Measurements from ENCODE around the gene KCNN4. TPM values are rescaled to one million over a fixed set of nuclear protein-coding genes. Genes with fewer than 3 reads are reported as not detected.
A peak's percentile ranks its signal among the peaks of the same experiment; 100 is the strongest.

KCNN4 gene
- total RNA-seq, 1 experiment from 2014 or later, result 1.7 TPM

GRCh38 chr19:43804432-43804831, 23.7 kb upstream of the KCNN4 start:
- in situ Hi-C loops (cut with HindIII; ENCODE audit: low pct_unique_long_range_greater_than_20kb, low sequenced_read_pairs), result no loop called here
- no peak for DNase-seq (ENCODE audit: low read depth, low spot score)

- DNase-seq (ENCODE audit: low read depth, low spot score), result no peak
- in situ Hi-C loops (cut with HindIII; ENCODE audit: low pct_unique_long_range_greater_than_20kb, low sequenced_read_pairs), result no loop called here
These were observed 21.6 kb upstream of the KCNN4 start, which contains the start of gene LYPD5 for GRCh38 chr19:43802216-43802951. TSS of gene LYPD5 (minus strand) at chr19:43802447. CDS start at chr19:43802380, 67 bp downstream.

GRCh38 chr19:43799502-43800142, 18.8 kb upstream of the KCNN4 start:
- in situ Hi-C loops (cut with HindIII; ENCODE audit: low pct_unique_long_range_greater_than_20kb, low sequenced_read_pairs), result no loop called here
- no peak for DNase-seq (ENCODE audit: low read depth, low spot score)

GRCh38 chr19:43798546-43799409, 18.0 kb upstream of the KCNN4 start:
- in situ Hi-C loops (cut with HindIII; ENCODE audit: low pct_unique_long_range_greater_than_20kb, low sequenced_read_pairs), result no loop called here
- no peak for DNase-seq (ENCODE audit: low read depth, low spot score)

- in situ Hi-C loops (cut with HindIII; ENCODE audit: low pct_unique_long_range_greater_than_20kb, low sequenced_read_pairs), result no loop called here
These were observed 17.3 kb upstream of the KCNN4 start for GRCh38 chr19:43798026-43798545.

GRCh38 chr19:43797556-43797955, 16.8 kb upstream of the KCNN4 start:
- in situ Hi-C loops (cut with HindIII; ENCODE audit: low pct_unique_long_range_greater_than_20kb, low sequenced_read_pairs), result no loop called here
- DNase-seq (ENCODE audit: low read depth, low spot score), result no peak

More at GRCh38 chr19:43798026-43798545, 17.3 kb upstream of the KCNN4 start:
- no peak for DNase-seq (ENCODE audit: low read depth, low spot score)

- DNase-seq (ENCODE audit: low read depth, low spot score), result no peak
- in situ Hi-C loops (cut with HindIII; ENCODE audit: low pct_unique_long_range_greater_than_20kb, low sequenced_read_pairs), result no loop called here
These were observed 16.3 kb upstream of the KCNN4 start for GRCh38 chr19:43797118-43797517.

- in situ Hi-C loops (cut with HindIII; ENCODE audit: low pct_unique_long_range_greater_than_20kb, low sequenced_read_pairs), result no loop called here
- DNase-seq (ENCODE audit: low read depth, low spot score), result no peak
These were observed 9.8 kb upstream of the KCNN4 start for GRCh38 chr19:43790587-43790986.

GRCh38 chr19:43789029-43789428, 8.3 kb upstream of the KCNN4 start:
- in situ Hi-C loops (cut with HindIII; ENCODE audit: low pct_unique_long_range_greater_than_20kb, low sequenced_read_pairs), result no loop called here
- no peak for DNase-seq (ENCODE audit: low read depth, low spot score)

GRCh38 chr19:43786665-43787064, 5.9 kb upstream of the KCNN4 start:
- in situ Hi-C loops (cut with HindIII; ENCODE audit: low pct_unique_long_range_greater_than_20kb, low sequenced_read_pairs), result no loop called here
- no peak for DNase-seq (ENCODE audit: low read depth, low spot score)

GRCh38 chr19:43784981-43785808, 4.4 kb upstream of the KCNN4 start:
- peak; percentile 82 for DNase-seq (ENCODE audit: low read depth, low spot score)
- in situ Hi-C loops (cut with HindIII; ENCODE audit: low pct_unique_long_range_greater_than_20kb, low sequenced_read_pairs), result no loop called here

- DNase-seq (ENCODE audit: low read depth, low spot score), result peak; percentile 43
These were observed 3.6 kb upstream of the KCNN4 start for GRCh38 chr19:43784241-43784980.

GRCh38 chr19:43783636-43784035, 2.9 kb upstream of the KCNN4 start:
- no peak for DNase-seq (ENCODE audit: low read depth, low spot score)
- in situ Hi-C loops (cut with HindIII; ENCODE audit: low pct_unique_long_range_greater_than_20kb, low sequenced_read_pairs), result no loop called here

More at GRCh38 chr19:43784241-43784980, 3.6 kb upstream of the KCNN4 start:
- in situ Hi-C loops (cut with HindIII; ENCODE audit: low pct_unique_long_range_greater_than_20kb, low sequenced_read_pairs), result no loop called here

GRCh38 chr19:43782689-43783231, 2.0 kb upstream of the KCNN4 start:
- in situ Hi-C loops (cut with HindIII; ENCODE audit: low pct_unique_long_range_greater_than_20kb, low sequenced_read_pairs), result no loop called here

GRCh38 chr19:43782311-43782660, 1.5 kb upstream of the KCNN4 start:
- in situ Hi-C loops (cut with HindIII; ENCODE audit: low pct_unique_long_range_greater_than_20kb, low sequenced_read_pairs), result no loop called here
- no peak for DNase-seq (ENCODE audit: low read depth, low spot score)

More at GRCh38 chr19:43782689-43783231, 2.0 kb upstream of the KCNN4 start:
- no peak for DNase-seq (ENCODE audit: low read depth, low spot score)

- DNase-seq (ENCODE audit: low read depth, low spot score), result no peak
- in situ Hi-C loops (cut with HindIII; ENCODE audit: low pct_unique_long_range_greater_than_20kb, low sequenced_read_pairs), result no loop called here
These were observed 997 bp upstream of the KCNN4 start for GRCh38 chr19:43781630-43782310.

Data from SK-MEL-5 (cell line).